G401 (cell line): Measurements from ENCODE around the gene IRF6. TPM values are rescaled to one million over a fixed set of nuclear protein-coding genes. Genes with fewer than 3 reads are reported as not detected.
"Not testable (repeated sequence)": the region's sequence is repeated elsewhere in the genome, so short reads cannot be mapped to it uniquely, and the experiment has no call there.

Experiments
- DNase-seq: peaks from one replicate; pipeline ENCODE4 v3.0.0-alpha.2; 2015; ENCODE audit warnings: low spot score
- in situ Hi-C: cut with HindIII; loops from 2 replicates; pipeline ENCODE4 v1.10.0; 2016; ENCODE audit warnings: low sequenced_read_pairs, mixed read lengths
- total RNA-seq: library from RNA; depleted of rRNA; stranded (reverse); fragments of >200 nt; shearing (Covaris generic); gene quantifications from 2 replicates; pipeline ENCODE4 v1.2.3, GENCODE V29; 2014

Gene IRF6
- total RNA-seq, 1 experiment from 2014 or later: not detected

DNA sequence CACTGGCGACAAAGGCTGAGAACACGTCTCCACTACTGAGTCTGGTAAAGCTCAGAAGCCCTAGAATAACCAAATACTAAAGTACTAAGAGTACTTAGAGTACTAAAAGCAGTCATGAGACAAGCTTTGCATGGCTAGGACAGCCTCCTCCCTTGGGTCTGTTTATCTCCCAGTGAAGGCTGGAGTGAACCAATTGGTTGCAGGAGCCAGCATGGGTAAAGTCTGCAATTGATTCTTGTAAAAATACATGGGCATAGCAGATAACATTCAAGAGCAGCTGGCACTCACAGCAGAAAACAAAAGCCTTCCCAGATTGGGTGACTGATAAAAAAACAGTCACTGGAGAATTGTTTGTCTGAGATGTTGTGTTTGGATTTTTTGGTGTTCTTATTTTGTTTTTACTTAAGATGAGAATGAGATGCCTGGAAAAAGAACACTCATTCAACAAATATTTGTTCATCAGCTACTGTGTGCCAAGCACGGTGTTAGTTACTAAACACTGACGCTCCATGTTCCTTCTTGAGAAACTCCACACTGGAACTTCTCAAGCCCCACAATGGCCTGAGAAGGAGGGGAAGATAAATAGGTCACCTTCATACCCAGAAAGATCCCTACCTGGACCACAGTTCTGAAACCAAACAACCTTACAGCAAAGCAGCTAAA lies 3.7 kb downstream of the IRF6 start:
- no peak for DNase-seq
- in situ Hi-C loops: no loop called here

DNA sequence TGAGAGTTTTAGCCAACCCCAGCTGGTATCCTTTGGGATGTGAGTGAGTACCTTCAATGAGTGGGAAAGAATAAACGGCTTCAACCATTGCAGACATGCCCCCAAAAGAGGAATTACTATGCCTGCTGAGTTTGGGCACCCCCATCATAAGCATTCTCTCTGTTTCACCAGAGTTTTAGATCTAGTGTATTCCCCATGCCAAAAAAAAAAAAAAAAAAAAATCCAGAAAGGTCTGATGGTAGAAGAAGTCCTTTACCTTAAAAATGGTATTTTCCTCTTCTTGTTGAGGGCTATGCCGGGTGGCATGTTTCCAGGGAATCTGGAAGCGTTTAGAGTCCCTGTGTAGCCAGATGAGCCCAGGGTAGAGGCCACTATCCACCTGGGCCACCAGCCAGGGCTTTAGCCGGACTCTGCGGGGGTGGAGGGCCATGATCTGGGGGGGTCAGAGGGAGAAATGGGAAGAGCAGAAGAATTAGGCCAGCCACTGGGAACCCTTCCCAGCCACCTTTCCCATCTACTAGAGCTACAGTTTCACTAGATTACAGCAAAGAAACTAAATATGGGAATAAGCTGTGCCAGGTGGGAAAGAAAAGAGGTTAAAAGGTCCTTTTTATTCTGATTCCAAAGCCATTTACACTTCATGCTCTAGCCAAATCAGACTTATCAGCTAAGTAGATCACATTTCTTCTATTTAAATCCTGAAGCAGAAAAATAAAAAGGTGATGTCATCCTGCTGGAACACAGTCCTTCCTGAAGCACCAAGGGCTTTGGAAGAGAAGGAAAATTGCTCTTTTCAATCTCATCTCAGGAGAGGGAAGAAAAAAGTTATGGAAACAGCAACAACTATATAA lies 4.7 kb downstream of the IRF6 start:
- in situ Hi-C loops: no loop called here
- DNase-seq: peak; percentile 95

DNA sequence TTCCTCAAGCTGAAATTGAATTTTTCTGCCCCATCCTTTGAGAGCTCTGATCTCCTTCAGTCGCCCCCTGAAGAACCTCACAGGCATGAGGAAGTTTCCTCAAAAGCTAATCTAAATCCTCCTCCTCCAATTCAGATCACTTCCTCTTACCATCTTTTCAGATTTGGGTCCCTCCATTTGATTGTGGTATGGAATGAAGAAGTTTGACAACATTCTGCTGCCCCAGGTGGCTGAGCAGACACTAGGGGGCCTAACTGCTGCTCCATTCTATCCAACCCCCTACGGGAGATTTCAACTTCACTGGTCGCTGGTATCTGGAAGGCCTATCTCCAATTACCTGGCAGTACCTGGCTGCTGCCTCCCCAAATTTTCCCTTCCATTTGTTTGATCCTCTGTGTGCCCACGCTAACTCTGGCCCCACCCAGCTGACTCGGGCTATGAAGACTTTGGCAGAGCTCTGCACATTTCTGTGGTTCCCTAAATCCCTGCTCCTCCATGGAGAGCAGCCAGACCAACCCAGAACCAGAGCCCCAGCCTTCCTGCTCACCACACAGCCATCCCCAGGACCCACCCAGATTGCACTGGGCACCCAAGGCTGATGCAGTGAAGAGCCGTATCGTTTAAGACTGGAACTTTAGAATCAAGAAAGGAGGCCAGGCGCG lies 7.8 kb downstream of the IRF6 start:
- in situ Hi-C loops: no loop called here
- DNase-seq: no peak

DNA sequence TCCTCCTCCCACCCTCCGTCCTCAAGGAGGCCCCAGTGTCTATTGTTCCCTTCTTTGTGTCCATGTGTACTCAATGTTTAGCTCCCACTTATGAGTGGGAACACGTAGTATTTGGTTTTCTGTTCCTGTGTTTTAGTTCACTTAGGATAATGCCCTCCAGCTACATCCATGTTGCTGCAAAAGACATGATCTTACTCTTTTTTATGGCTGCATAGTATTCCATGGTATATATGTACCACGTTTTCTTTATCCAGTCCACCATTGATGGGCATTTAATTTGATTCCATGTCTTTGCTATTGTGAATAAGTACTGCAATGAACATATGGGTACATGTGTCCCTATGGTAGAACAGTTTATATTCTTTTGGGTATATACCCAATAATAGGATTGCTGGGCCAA lies 12.2 kb downstream of the IRF6 start:
- DNase-seq, in situ Hi-C loops: not testable (repeated sequence)

DNA sequence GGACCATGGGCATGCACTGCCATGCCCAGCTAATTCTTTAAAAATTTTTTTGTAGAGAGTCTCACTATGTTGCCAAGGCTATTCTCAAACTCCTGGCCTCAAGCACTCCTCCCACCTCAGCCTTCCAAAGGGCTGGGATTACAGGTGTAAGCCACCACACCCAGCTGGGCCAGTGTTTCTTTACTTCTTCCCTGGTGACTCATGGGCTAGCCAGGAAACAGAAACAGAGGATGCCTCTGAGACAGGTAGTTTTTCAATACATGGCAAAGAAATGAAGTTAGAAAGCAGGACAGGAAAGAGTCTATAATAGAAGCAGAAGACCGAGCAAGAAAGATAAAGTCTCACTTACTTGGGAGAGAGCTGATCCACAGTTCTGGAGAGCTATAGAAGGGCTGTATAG lies 14.0 kb downstream of the IRF6 start:
- in situ Hi-C loops: no loop called here
- DNase-seq: no peak

DNA sequence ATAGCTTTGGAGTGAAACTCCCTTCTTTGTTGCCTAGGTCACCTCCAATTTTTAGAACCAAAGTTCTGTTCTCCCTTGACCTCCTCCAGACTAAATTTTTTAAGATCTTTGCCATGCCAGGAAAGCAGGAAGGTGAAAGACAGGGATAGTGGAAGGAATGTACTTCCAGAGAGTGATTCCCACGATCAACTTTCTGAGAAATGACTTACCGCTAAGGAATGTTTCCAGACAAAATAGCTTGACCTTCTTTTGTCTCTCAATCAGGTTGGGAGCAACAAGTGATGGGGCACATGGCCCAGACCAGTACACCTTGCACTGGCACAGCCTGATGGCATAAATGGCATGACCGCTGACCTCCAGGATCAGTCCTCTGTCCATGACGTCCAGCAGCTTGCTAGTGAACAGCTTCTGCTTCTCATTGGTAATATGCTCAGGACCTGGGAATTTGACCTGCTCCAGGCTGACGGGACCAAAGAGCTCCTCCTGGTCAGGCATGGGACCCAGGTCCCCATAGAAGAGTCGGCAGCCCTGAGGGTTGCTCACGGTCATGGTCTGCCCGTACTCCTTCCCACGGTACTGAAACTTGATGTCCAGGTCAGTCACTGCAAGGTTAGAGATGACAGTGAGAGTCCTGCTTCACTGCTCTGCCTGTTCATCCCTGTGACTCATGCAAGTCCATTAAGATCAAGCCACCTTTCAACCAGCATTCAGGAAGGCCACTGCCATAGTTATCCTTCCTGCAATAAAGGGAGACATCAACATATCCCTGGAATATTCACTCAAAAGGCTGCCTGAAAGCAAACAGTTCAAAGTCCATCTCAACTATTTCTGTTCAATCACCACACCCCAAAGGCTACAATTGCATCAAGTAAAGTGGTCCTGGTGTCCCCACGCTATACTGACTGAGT lies 15.4 kb downstream of the IRF6 start:
- in situ Hi-C loops: no loop called here
- DNase-seq: no peak

DNA sequence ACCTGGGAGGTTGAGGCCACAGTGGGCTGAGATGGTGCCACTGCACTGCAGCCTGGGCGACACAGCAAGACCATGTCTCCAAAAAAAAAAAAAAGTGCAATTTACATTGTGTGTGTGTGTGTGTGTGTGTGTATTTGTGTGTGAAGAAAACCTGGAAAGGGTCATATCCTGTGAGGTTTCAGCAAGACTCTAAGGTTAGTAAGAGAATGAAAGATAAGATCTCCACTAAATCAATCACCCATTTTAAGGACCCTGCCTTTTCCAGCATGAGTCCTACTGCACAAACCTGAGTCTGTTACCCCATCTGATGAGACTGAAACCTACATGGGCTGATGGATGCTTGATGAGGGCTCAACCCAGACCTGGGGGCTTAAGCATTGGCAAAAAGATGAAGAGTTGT lies 16.7 kb downstream of the IRF6 start:
- no peak for DNase-seq
- in situ Hi-C loops: no loop called here

DNA sequence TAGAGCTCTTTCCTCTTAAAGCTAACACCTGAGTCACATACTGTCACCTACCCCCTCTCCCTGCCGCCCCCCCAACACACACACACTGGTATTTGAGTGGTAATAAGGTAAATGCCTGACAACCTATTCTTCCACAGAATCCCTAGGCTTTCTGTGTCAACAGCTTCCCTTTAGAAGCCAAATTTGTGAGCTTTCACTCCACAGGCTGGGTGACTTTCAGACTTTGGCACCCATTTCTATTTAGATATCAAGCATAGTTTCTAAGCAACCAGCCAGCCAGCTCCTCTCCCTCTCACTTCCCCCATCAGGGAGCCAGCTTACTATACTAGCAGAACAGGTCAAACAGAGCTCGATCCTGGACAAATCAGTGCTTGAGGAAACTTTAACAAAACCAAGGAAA lies 18.4 kb downstream of the IRF6 start:
- in situ Hi-C loops: no loop called here
- no peak for DNase-seq

DNA sequence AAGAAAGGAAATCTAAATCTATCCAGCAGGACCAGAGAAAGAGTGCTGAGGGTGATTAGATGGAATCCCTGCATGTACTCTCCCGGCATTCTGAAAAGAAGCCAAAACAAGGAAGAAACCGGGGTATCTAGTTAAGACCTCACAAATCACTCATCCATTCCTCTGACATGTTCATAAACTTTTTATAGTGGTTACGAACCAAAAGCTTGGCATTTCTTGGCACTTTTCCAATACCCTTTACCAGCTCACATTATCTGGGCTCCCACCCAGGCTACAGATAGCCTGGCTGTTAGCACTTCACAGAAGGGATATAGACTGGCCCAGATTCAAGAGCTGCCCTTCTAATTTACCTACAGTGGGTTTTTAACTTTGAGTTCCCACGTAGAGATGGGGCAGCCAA lies 19.8 kb downstream of the IRF6 start:
- in situ Hi-C loops: no loop called here
- DNase-seq: no peak

DNA sequence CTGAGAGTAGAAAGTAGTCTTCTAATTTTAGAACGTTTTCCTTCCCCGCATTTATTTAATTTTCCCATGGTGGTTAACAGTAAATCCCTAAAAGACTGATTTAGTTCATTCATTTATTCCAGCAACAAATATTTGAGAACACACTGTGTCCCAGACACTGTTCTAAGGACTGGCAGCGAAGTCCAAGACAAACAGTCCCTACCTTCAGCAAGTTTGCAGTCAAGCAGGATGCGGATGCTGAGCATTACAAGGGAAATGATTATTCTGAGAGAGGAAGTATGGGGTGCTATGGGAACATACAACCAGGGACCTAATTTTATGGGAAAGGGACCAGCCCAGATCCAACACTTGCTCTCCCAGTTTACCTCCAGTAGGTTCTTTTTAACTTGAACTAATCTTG lies 20.4 kb downstream of the IRF6 start:
- DNase-seq: no peak
- in situ Hi-C loops: no loop called here

DNA sequence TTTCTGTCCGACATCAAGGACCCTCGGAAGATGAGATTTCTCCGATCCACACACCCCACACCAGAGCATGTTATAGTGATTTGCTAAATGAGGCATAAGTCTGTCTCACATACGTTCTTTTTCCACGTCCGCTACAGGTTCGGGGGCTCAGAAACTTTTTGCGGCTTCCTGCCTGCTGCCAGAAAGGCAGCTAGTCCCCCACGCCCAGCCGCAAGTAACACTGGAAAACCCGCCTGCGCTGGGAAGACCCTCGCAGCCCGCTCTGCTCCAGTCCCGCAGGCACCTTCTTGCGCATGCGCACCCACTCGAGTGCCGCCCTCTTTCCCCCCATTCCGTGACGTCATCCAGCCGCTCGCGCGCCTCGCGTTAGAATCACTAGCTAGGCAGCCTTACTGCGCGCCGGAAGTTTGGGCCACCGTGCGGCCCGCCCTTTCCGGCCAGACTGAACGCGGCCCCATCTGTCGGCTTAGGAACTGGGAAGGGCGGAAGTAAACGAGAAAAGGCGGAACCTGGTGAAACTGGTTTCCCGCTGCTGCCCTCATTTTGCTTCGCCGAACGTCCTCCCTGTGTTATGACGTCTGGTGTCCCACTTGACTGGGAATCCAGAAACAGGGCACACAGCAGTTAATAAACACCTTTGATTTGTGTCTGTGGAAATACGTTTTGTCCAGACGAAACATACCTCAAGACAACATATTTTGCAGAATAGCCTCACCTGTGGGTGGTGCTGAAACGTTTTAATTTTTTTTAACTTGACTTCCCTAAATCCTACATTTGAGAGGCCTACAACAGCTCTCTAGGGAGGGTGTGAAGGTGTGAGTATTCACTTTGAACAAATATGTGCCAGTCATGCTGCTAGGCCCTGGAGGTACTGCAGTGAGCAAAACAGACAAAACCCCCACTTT lies 21.4 kb downstream of the IRF6 start, which contains the start of gene C1orf74:
TSS of gene C1orf74 (minus strand) at position 295 of the 905 bp plus-strand sequence. CDS start 925 bp downstream, outside the sequence.
- in situ Hi-C loops: no loop called here
- DNase-seq: peak; percentile 98

DNA sequence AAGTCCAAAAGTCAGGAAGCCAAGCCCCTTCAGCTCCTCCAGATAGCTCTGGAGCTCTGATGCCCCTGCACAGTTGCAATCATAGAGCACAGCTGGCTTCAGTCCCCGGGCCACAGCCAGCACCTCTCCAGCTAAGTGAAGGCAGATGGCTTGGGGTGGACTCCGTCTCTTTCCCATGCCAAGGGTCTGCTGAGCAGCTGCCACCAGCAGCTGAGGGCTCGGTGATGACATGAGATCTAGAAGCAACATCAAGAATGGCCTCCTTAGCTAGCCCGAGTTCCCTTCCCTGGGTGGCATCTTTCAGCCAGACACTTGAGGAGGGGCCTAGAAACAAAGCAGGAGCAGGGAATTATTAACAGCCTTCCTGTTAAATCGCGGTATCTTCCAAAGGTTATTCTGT lies 22.6 kb downstream of the IRF6 start:
- peak; percentile 17 for DNase-seq
- in situ Hi-C loops: no loop called here

DNA sequence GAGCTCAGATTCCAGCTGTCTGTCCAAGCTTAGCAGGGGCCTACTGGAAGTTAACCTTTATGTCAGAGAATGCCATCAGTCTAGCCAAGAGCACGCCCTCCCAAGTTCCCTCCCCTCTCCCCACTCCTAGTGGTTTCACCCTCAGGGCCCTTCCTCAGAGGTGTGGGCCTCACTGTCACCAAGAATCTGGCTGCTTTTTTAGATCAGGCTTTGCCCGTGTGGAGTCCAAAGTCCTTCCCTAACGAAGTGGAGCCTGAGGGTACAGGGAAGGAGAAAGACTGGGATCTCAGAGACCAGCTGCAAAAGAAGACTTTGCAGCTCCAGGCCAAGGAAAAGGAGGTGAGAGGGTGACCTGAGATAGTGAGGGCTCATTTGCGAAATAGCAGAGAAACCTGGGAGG lies 25.7 kb downstream of the IRF6 start:
- in situ Hi-C loops: no loop called here
- DNase-seq: no peak

DNA sequence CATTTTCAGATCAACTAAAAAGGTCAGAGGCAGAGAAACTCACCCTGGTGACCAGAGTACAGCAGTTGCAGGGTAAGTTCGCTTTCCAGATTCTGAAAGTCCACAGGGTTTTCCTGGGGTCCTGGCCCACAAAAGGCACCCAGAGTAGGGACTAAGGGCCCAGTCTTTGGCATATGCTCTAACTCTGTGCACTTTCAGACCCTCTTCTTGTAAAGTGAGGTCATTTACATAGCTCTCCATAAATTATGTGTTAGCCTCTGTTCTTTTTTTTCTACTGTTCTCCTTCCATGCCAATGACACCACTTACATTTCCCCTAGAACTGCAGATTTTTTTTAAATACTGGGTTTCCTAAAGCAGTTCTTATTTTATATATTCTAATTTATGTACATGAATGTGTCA lies 27.8 kb downstream of the IRF6 start:
- in situ Hi-C loops: no loop called here
- DNase-seq: no peak

DNA sequence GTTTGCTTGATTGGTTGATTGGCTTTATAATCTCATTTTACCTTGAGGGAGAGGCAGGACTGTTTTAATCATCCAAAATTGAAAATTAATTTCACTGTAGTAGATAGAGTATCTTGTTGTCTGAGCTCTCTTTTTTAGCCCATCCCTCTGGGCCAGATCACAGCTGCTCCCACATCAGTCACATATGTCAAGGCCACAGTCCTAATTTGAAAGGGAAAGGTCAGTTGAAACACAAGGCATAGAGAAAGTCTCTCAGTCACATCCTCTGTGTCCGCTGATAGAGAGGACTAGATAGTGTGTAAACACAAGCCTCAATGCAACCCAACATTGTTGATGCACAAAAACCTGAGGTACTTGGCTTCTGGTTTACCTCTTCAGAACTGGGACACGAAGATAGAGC lies 28.4 kb downstream of the IRF6 start:
- in situ Hi-C loops: no loop called here
- no peak for DNase-seq

DNA sequence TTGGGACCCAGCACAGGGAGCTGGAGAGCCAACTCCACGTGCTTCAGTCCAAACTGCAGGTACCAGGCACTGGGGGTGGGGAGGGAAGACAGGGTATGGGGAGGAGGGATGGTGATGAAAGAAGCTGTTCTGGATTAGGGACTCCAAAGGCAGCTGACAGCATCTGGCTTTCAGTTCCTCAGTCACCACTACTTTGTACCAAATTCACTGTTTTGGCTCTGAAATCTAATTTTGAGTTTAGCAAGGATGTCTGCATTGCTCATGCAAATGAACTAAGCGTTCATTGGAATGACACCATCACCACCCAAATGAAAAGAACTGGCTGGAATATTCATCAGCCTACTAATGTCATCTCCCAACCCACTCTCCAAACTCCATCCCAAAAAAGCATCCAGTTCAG lies 30.3 kb downstream of the IRF6 start:
- no peak for DNase-seq
- in situ Hi-C loops: no loop called here

DNA sequence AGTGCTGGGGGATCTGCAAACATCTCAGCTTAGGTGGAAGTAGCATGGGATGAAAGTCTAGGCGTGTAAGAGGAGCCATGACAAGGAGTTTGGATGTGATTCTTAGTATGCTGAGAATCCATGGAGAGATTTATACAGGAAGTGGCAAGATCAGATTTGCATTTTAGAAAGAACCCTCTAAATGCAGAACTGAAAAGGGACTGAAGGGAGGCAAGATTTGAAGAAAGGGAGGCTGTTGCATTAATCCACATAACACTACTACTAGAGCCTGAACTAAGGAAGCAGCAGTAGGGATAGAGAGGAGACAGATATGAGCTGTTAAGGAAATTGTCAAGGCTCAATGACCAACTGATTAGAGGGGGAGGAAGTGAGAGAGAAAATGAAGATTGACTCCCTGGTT lies 31.4 kb downstream of the IRF6 start:
- in situ Hi-C loops: no loop called here
- no peak for DNase-seq

DNA sequence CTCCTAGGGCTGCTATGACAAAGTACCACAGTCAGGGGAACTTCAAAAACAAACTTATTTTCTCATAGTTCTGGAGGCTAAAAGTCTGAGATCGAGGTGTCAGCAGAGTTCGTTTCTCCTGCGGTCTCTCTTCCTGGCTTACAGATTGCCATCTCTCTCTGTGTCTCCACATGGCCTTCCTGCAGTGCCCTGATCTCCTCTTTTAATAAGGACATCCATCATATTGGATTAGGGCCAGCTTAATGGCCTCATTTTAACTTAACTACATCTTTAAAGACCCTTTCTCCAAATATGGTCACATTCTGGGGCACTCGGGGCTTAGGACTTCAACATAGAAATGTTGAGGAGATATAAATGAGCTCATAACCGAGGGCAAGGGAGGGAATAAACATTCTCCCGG lies 33.8 kb downstream of the IRF6 start:
- DNase-seq: no peak
- in situ Hi-C loops: no loop called here
